Testis (tissue), 2 donors: ENCODE measurements around the gene MAP2K7.

ENCODE experiments used
- POLR2A ChIP-seq: fragments of 450-650 bp; IDR thresholded peaks from one replicate; pipeline ENCODE4 v1.6.1; 2017; ENCODE audit warnings: antibody characterized with exemption, mild to moderate bottlenecking, moderate library complexity
- TF ChIP-seq, protein P1 (sequence below), 3 experiments: fragments of 450-650 bp in 2 of 3; fragments of 200-600 bp in 1 of 3; sonication (generic) in 1 of 3; IDR thresholded peaks; one replicate each; pipeline ENCODE4 v1.5.1; 2016 to 2019; ENCODE audit warnings: antibody characterized with exemption in 3 of 3, mild to moderate bottlenecking in 2 of 3, moderate library complexity in 1 of 3

DNA sequence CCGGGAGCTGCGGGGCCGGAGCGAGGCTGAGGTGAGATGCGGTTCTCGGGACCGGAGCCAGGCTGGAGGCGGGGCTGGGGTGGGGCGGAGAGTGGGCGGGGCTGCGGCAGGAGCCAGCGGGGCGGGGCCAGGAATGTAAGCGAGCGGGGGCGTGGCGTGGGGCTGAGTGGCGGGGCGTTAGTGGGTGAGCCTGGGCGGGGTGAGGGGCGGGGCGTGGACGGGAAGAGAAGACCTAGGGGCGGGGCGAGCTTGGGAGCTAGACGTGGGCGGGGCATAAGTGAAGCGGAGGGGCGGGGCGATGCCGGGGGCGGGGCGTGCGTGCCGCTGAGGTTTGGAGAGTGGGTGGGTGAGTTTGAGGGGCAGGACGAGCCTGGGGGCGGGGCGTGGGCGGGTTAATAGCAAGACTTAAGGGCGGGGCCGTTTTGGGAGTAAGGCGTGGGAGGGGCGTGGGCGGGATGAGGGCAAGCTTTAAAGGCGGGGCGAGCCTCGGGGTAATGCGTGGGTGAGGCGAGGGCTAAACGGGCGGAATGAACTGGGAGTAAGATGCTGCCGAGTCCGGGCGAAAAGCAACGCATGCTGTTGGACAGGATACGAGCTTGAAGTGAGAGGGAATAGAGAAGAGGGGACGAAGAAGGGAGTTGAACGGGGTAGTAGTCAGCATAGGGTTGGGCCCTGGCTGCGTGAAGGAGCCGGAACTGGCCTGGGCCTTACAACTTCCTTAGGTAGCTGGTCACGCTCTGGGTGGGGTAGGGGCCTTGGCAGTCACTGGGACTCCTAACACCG, 17.0 kb downstream of the MAP2K7 start:
- TF ChIP-seq, protein P1, sequence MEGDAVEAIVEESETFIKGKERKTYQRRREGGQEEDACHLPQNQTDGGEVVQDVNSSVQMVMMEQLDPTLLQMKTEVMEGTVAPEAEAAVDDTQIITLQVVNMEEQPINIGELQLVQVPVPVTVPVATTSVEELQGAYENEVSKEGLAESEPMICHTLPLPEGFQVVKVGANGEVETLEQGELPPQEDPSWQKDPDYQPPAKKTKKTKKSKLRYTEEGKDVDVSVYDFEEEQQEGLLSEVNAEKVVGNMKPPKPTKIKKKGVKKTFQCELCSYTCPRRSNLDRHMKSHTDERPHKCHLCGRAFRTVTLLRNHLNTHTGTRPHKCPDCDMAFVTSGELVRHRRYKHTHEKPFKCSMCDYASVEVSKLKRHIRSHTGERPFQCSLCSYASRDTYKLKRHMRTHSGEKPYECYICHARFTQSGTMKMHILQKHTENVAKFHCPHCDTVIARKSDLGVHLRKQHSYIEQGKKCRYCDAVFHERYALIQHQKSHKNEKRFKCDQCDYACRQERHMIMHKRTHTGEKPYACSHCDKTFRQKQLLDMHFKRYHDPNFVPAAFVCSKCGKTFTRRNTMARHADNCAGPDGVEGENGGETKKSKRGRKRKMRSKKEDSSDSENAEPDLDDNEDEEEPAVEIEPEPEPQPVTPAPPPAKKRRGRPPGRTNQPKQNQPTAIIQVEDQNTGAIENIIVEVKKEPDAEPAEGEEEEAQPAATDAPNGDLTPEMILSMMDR (IDR thresholded peaks at IDR 0.05): no peak
- no peak for TF ChIP-seq POLR2A
